Naive thymus-derived CD4-positive, alpha-beta T cell (primary cell): ENCODE data around the gene PTPN4. TPM values are rescaled to one million over a fixed set of nuclear protein-coding genes. Genes with fewer than 3 reads are reported as not detected.
A peak's percentile ranks its signal among the peaks of the same experiment; 100 is the strongest.
"Not testable (repeated sequence)": the region's sequence is repeated elsewhere in the genome, so short reads cannot be mapped to it uniquely, and the experiment has no call there.

Source experiments
- ATAC-seq: fragments of 150-1000 bp; cut with Tn5 transposase; 2 replicates; pipeline ENCODE4 v1.10.0; 2021; ENCODE audit warnings: mild to moderate bottlenecking, moderate library complexity
- CTCF ChIA-PET: fragments of 350-600 bp; sonication (Branson Sonifier 250); formaldehyde crosslinking; loops from one replicate; lab custom pipeline; 2021; ENCODE audit warnings: antibody characterized with exemption; lab: Charles Lee
- POLR2A ChIA-PET: fragments of 350-600 bp; sonication (Branson Sonifier 250); formaldehyde crosslinking; loops from one replicate; lab custom pipeline; 2021; ENCODE audit warnings: antibody characterized with exemption, inconsistent platforms; lab: Charles Lee
- DNase-seq, 9 donors: peaks; one replicate each; pipeline versions ENCODE4 v3.0.0 to v3.0.0-alpha.2; 2020 to 2022; ENCODE audit warnings: mixed read lengths in 1 of 9
- H3K27ac ChIP-seq: one replicate; pipeline ENCODE4 v1.7.0; 2013; ENCODE audit warnings: mild to moderate bottlenecking, low read depth, low read length, moderate library complexity
- H3K27me3 ChIP-seq, 2 donors: one replicate each; pipeline ENCODE4 v1.7.0; 2013; ENCODE audit warnings: low read length in 2 of 2, mild to moderate bottlenecking in 2 of 2, moderate library complexity in 2 of 2; ENCODE audit not compliant: control insufficient read depth in 2 of 2, insufficient read depth in 2 of 2
- H3K36me3 ChIP-seq, 3 experiments: 1 replicate in 2 of 3; 2 replicates in 1 of 3; pipeline ENCODE4 v1.7.0; 2013; ENCODE audit warnings: low read length in 3 of 3, mild to moderate bottlenecking in 3 of 3, moderate library complexity in 1 of 3; ENCODE audit not compliant: insufficient read depth in 3 of 3, control insufficient read depth in 2 of 3
- H3K4me1 ChIP-seq, 2 donors: one replicate each; pipeline ENCODE4 v1.7.0; 2013; ENCODE audit warnings: low read length in 2 of 2, mild to moderate bottlenecking in 2 of 2, moderate library complexity in 1 of 2; ENCODE audit not compliant: control insufficient read depth in 2 of 2, insufficient read depth in 2 of 2
- H3K4me3 ChIP-seq: 2 replicates; pipeline ENCODE4 v1.7.0; 2013; ENCODE audit warnings: mild to moderate bottlenecking, low read length
- H3K9me3 ChIP-seq, 3 experiments: 1 replicate in 2 of 3; 2 replicates in 1 of 3; pipeline ENCODE4 v1.7.0; 2013; ENCODE audit warnings: low read length in 3 of 3; ENCODE audit not compliant: control insufficient read depth in 2 of 3
- H3K27ac Mint-ChIP-seq, 9 donors: one replicate each; pipeline ENCODE4 v1.8.0; 2020 to 2022; ENCODE audit warnings: mixed read lengths in 9 of 9, mild to moderate bottlenecking in 8 of 9, moderate library complexity in 5 of 9, inconsistent platforms in 2 of 9
- H3K27me3 Mint-ChIP-seq, 5 donors: one replicate each; pipeline ENCODE4 v1.8.0; 2021 to 2022; ENCODE audit warnings: mixed read lengths in 5 of 5, mild to moderate bottlenecking in 1 of 5
- H3K36me3 Mint-ChIP-seq, 5 donors: one replicate each; pipeline ENCODE4 v1.8.0; 2020 to 2022; ENCODE audit warnings: mixed read lengths in 5 of 5, mild to moderate bottlenecking in 3 of 5, inconsistent platforms in 1 of 5
- H3K4me1 Mint-ChIP-seq, 7 donors: one replicate each; pipeline ENCODE4 v1.8.0; 2020 to 2022; ENCODE audit warnings: mixed read lengths in 7 of 7, mild to moderate bottlenecking in 3 of 7, inconsistent platforms in 1 of 7
- H3K4me3 Mint-ChIP-seq, 10 donors: one replicate each; pipeline ENCODE4 v1.8.0; 2020 to 2022; ENCODE audit warnings: mild to moderate bottlenecking in 10 of 10, mixed read lengths in 10 of 10, moderate library complexity in 6 of 10, inconsistent platforms in 2 of 10
- H3K9me3 Mint-ChIP-seq, 11 donors: one replicate each; pipeline ENCODE4 v1.8.0; 2020 to 2022; ENCODE audit warnings: mixed read lengths in 11 of 11, mild to moderate bottlenecking in 4 of 11, inconsistent platforms in 1 of 11, moderate library complexity in 1 of 11
- intact Hi-C, 2 donors: fragments of 100-400 bp; cut with micrococcal nuclease; formaldehyde crosslinking; loops; one replicate each; pipeline ENCODE4 v1.15.1; 2023
- polyA plus RNA-seq, 2 donors: library from polyadenylated mRNA; unstranded; fragments of 300-500 nt; fragmentation: Illumina TruSeq; gene quantifications; one replicate each; pipeline ENCODE4 v1.2.3, GENCODE V29; 2021
- total RNA-seq, 6 experiments: library from RNA in 5 of 6; stranded (reverse) in 5 of 6; gene quantifications; 1 replicate in 5 of 6; 2 replicates in 1 of 6; pipeline ENCODE4 v1.2.3 and lab custom pipeline; 2021 to 2026

The PTPN4 gene
- total and polyA plus RNA-seq, 7 experiments from 2014 or later = 48.9 to 122 (median 76.7) TPM

- peaks cover 4 to 29% (median 10%) of the 10 kb centered on the region in 11 donors for H3K9me3 Mint-ChIP-seq
These were observed 262.8 kb downstream of the PTPN4 start for GRCh38 chr2:120022505-120022904.

GRCh38 chr2:120026890-120027289 is 267.2 kb downstream of the PTPN4 start:
- Histone ChIP-seq H3K4me3 (no peak overlapping the region), H3K36me3 (no peaks in the 10 kb centered on the region), H3K9me3 (no peaks in the 10 kb centered on the region), H3K4me1 (no peaks in the 10 kb centered on the region), H3K27ac (no peak overlapping the region), H3K27me3 (no peaks in the 10 kb centered on the region)
- peaks cover 3 to 58% (median 36%) of the 10 kb centered on the region in 5 donors for H3K36me3 Mint-ChIP-seq
- DNase-seq (no peak), ATAC-seq (no peak)
- H3K9me3 Mint-ChIP-seq = peaks cover 4 to 29% (median 10%) of the 10 kb centered on the region in 11 donors
- ChIA-PET POLR2A (no interaction called here), CTCF (no interaction called here)
- H3K27me3 Mint-ChIP-seq = no peaks in the 10 kb centered on the region
- H3K4me1 Mint-ChIP-seq = peaks cover 0 to 8% (median 0%) of the 10 kb centered on the region in 7 donors
- intact Hi-C loops = no loop called here
- H3K4me3 Mint-ChIP-seq = no peak overlapping the region
- no peak overlapping the region for H3K27ac Mint-ChIP-seq

More at GRCh38 chr2:120022505-120022904, 262.8 kb downstream of the PTPN4 start:
- H3K36me3 ChIP-seq, H3K4me3 Mint-ChIP-seq, H3K27me3 ChIP-seq, DNase-seq, H3K27me3 Mint-ChIP-seq, H3K27ac Mint-ChIP-seq, H3K27ac ChIP-seq, intact Hi-C loops, H3K4me1 ChIP-seq, POLR2A ChIA-PET, ATAC-seq, H3K9me3 ChIP-seq, CTCF ChIA-PET, H3K4me3 ChIP-seq: not testable (repeated sequence)
- Mint-ChIP-seq H3K4me1 (peaks cover 0 to 12% (median 4%) of the 10 kb centered on the region in 7 donors), H3K36me3 (peaks cover 3 to 61% (median 46%) of the 10 kb centered on the region in 5 donors)

- Mint-ChIP-seq H3K4me3 (no peak overlapping the region), H3K9me3 (peaks cover 4 to 24% (median 9%) of the 10 kb centered on the region in 11 donors), H3K4me1 (peaks cover 0 to 8% (median 0%) of the 10 kb centered on the region in 7 donors), H3K27me3 (no peaks in the 10 kb centered on the region), H3K27ac (no peak overlapping the region), H3K36me3 (peaks cover 3 to 41% (median 28%) of the 10 kb centered on the region in 5 donors)
- Histone ChIP-seq H3K27me3 (no peaks in the 10 kb centered on the region), H3K4me1 (no peaks in the 10 kb centered on the region), H3K27ac (no peak overlapping the region), H3K9me3 (no peaks in the 10 kb centered on the region), H3K36me3 (no peaks in the 10 kb centered on the region), H3K4me3 (no peak overlapping the region)
- ATAC-seq = no peak
- ChIA-PET CTCF (no interaction called here), POLR2A (no interaction called here)
- intact Hi-C loops = no loop called here
- DNase-seq = no peak
These were observed 269.1 kb downstream of the PTPN4 start for GRCh38 chr2:120028795-120029194.

GRCh38 chr2:120029672-120030640 is 270.2 kb downstream of the PTPN4 start:
- CTCF ChIA-PET = interaction anchor here (0.5 kb wide), 1 partner anchor 9 kb away, joined by 3 read pairs; no protein-coding TSS in a partner anchor

GRCh38 chr2:120032297-120032696 is 272.6 kb downstream of the PTPN4 start:
- no peak overlapping the region for H3K4me3 Mint-ChIP-seq
- Histone ChIP-seq H3K9me3 (no peaks in the 10 kb centered on the region), H3K4me1 (no peaks in the 10 kb centered on the region), H3K4me3 (no peak overlapping the region), H3K36me3 (no peaks in the 10 kb centered on the region), H3K27me3 (no peaks in the 10 kb centered on the region), H3K27ac (no peak overlapping the region)
- H3K36me3 Mint-ChIP-seq = peaks cover 0 to 25% (median 5%) of the 10 kb centered on the region in 5 donors
- no peaks in the 10 kb centered on the region for H3K9me3 Mint-ChIP-seq
- CTCF ChIA-PET = no interaction called here
- ATAC-seq (no peak), DNase-seq (no peak)
- intact Hi-C loops = no loop called here
- H3K4me1 Mint-ChIP-seq = peaks cover 0 to 8% (median 0%) of the 10 kb centered on the region in 7 donors
- peaks cover 0 to 8% (median 0%) of the 10 kb centered on the region in 5 donors for H3K27me3 Mint-ChIP-seq
- POLR2A ChIA-PET = no interaction called here
- H3K27ac Mint-ChIP-seq = peak overlapping the region in 1 of 9 donors; percentile 22

More at GRCh38 chr2:120029672-120030640, 270.2 kb downstream of the PTPN4 start:
- H3K27ac ChIP-seq = no peak overlapping the region
- peaks cover 2 to 13% (median 5%) of the 10 kb centered on the region in 11 donors for H3K9me3 Mint-ChIP-seq
- intact Hi-C loops = no loop called here
- H3K4me1 ChIP-seq = no peaks in the 10 kb centered on the region
- H3K27ac Mint-ChIP-seq = no peak overlapping the region
- no peaks in the 10 kb centered on the region for H3K27me3 ChIP-seq
- DNase-seq = no peak
- H3K4me1 Mint-ChIP-seq = peaks cover 0 to 8% (median 0%) of the 10 kb centered on the region in 7 donors
- H3K9me3 ChIP-seq = no peaks in the 10 kb centered on the region
- H3K36me3 ChIP-seq = no peaks in the 10 kb centered on the region
- H3K36me3 Mint-ChIP-seq = peaks cover 3 to 33% (median 17%) of the 10 kb centered on the region in 5 donors
- H3K4me3 Mint-ChIP-seq = no peak overlapping the region
- POLR2A ChIA-PET = no interaction called here
- no peak overlapping the region for H3K4me3 ChIP-seq
- no peak for ATAC-seq
- no peaks in the 10 kb centered on the region for H3K27me3 Mint-ChIP-seq
